Neuron (in vitro differentiated cells): ENCODE measurements around the gene RTN4.
"Not testable (repeated sequence)": the region's sequence is repeated elsewhere in the genome, so short reads cannot be mapped to it uniquely, and the experiment has no call there.

ENCODE experiments used
- H2AFZ ChIP-seq: one replicate; pipeline ENCODE4 v1.6.1; 2013; ENCODE audit warnings: low read depth, mild to moderate bottlenecking, inconsistent platforms, low read length, moderate library complexity
- H3K27me3 ChIP-seq: one replicate; pipeline ENCODE4 v1.6.1; 2013; ENCODE audit warnings: low read length; ENCODE audit not compliant: insufficient read depth
- H3K36me3 ChIP-seq: one replicate; pipeline ENCODE4 v1.6.1; 2013; ENCODE audit warnings: low read length; ENCODE audit not compliant: insufficient read depth
- H3K4me1 ChIP-seq: one replicate; pipeline ENCODE4 v1.6.1; 2013; ENCODE audit warnings: low read length; ENCODE audit not compliant: insufficient read depth
- H3K4me3 ChIP-seq: 2 replicates; pipeline ENCODE4 v1.5.1; 2013; ENCODE audit warnings: mild to moderate bottlenecking, low read length, moderate library complexity
- H3K9me3 ChIP-seq: one replicate; pipeline ENCODE4 v1.6.1; 2013; ENCODE audit warnings: low read length

The RTN4 gene

GRCh38 chr2:55009277-55010060 lies 40.8 kb downstream of the RTN4 start:
- Histone ChIP-seq H3K27me3 (no peaks in the 10 kb centered on the region), H3K4me3 (no peak overlapping the region), H3K9me3 (no peaks in the 10 kb centered on the region), H3K4me1 (peaks cover 23% of the 10 kb centered on the region), H3K36me3 (peaks cover 9% of the 10 kb centered on the region), H2AFZ (no peak overlapping the region)

- no peaks in the 10 kb centered on the region for H3K27me3 ChIP-seq
- H3K9me3 ChIP-seq: no peaks in the 10 kb centered on the region
- no peak overlapping the region for H3K4me3 ChIP-seq
- no peak overlapping the region for H2AFZ ChIP-seq
- H3K36me3 ChIP-seq: peaks cover 5% of the 10 kb centered on the region
- peaks cover 7% of the 10 kb centered on the region for H3K4me1 ChIP-seq
Measured at GRCh38 chr2:55006306-55006705, 43.9 kb downstream of the RTN4 start.

- H3K27me3 ChIP-seq: no peaks in the 10 kb centered on the region
- H3K36me3 ChIP-seq: peaks cover 3% of the 10 kb centered on the region
- H3K9me3 ChIP-seq: no peaks in the 10 kb centered on the region
- H3K4me3 ChIP-seq: no peak overlapping the region
- no peak overlapping the region for H2AFZ ChIP-seq
- H3K4me1 ChIP-seq: peaks cover 8% of the 10 kb centered on the region
Measured at GRCh38 chr2:55003706-55004639, 46.3 kb downstream of the RTN4 start.

DNA sequence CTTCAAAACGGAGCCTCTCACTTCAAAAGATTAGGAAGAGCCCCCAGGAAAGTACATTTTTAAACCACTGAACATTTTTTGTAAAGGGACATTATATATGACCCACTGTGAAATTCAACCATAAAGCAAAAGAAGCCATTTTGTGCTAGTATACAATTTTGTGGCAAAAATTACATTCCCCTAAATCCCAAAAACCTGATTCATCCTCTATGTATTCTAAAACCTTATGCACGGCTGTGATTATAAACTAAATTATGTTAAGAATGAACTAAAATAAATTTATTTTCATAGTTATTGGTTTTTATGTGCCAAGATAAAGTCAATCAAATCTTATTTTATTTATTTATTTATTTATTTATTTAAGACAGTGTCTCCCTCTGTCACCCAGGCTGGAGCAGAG lies 48.5 kb downstream of the RTN4 start:
- Histone ChIP-seq H3K36me3 (peaks cover 4% of the 10 kb centered on the region), H2AFZ (no peak overlapping the region), H3K4me3 (no peak overlapping the region), H3K9me3 (no peaks in the 10 kb centered on the region), H3K27me3 (no peaks in the 10 kb centered on the region), H3K4me1 (peaks cover 13% of the 10 kb centered on the region)

GRCh38 chr2:55000341-55000740 lies 49.9 kb downstream of the RTN4 start:
- Histone ChIP-seq H3K36me3 (peaks cover 11% of the 10 kb centered on the region), H3K9me3 (no peaks in the 10 kb centered on the region), H3K4me1 (peaks cover 13% of the 10 kb centered on the region), H2AFZ (no peak overlapping the region), H3K4me3 (no peak overlapping the region), H3K27me3 (no peaks in the 10 kb centered on the region)

DNA sequence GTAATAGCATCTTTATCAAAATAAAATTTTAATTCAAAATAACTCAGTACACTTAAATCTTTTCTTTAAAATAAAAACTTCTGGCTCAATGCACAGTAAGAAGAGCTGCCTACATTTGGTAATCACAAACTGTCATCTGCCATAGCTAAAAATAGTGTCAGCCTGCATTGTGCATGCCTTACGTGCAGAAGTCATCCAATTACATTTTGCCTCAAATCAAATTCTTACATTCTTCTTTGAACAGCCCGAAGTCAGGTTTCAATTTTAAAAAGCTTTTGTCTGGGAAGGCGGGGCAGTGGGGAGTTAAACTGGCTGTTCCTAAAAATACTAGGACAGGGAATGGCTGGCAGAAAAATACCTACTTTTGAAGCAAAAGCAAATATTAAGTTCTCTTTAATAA lies 51.1 kb downstream of the RTN4 start:
- Histone ChIP-seq H3K9me3 (no peaks in the 10 kb centered on the region), H3K4me1 (peaks cover 13% of the 10 kb centered on the region), H3K4me3 (no peak overlapping the region)

GRCh38 chr2:54997826-54998225 lies 52.4 kb downstream of the RTN4 start:
- Histone ChIP-seq H3K36me3 (peaks cover 15% of the 10 kb centered on the region), H2AFZ (no peak overlapping the region), H3K4me1 (peaks cover 13% of the 10 kb centered on the region), H3K9me3 (peaks cover 4% of the 10 kb centered on the region), H3K4me3 (no peak overlapping the region), H3K27me3 (no peaks in the 10 kb centered on the region)

More for the DNA sequence above, 51.1 kb downstream of the RTN4 start:
- Histone ChIP-seq H3K27me3 (no peaks in the 10 kb centered on the region), H2AFZ (no peak overlapping the region), H3K36me3 (peaks cover 11% of the 10 kb centered on the region)

DNA sequence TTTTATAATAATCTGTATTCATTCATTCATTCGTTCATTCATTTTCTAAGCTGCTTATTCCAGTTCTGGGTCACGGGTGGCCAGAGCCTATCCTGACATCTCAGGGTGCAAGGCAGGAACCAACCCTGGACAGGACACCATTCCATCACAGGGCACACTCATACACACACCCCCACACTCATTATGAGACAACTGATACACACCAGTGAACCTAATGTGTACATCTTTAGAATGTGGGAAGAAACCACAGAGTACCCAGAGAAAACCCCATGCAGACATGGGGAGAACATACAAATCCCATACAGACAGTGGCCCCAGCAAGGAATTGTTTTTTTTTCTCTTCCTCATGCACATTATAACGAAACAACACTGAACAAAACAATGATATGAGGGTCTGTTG lies 54.7 kb downstream of the RTN4 start:
- peaks cover 13% of the 10 kb centered on the region for H3K4me1 ChIP-seq
- H3K27me3 ChIP-seq: no peaks in the 10 kb centered on the region
- no peak overlapping the region for H3K4me3 ChIP-seq
- H2AFZ ChIP-seq: no peak overlapping the region
- H3K9me3 ChIP-seq: peaks cover 4% of the 10 kb centered on the region
- H3K36me3 ChIP-seq: peaks cover 18% of the 10 kb centered on the region

GRCh38 chr2:54990694-54991093 lies 59.6 kb downstream of the RTN4 start:
- H3K27me3 ChIP-seq, H3K4me1 ChIP-seq, H2AFZ ChIP-seq, H3K4me3 ChIP-seq, H3K9me3 ChIP-seq: not testable (repeated sequence)
- peaks cover 48% of the 10 kb centered on the region for H3K36me3 ChIP-seq

GRCh38 chr2:54988612-54989011 lies 61.6 kb downstream of the RTN4 start:
- Histone ChIP-seq H3K4me1 (no peaks in the 10 kb centered on the region), H3K4me3 (no peak overlapping the region), H3K27me3 (no peaks in the 10 kb centered on the region), H2AFZ (no peak overlapping the region), H3K36me3 (peaks cover 59% of the 10 kb centered on the region), H3K9me3 (peaks cover 3% of the 10 kb centered on the region)

GRCh38 chr2:54986264-54986663 lies 64.0 kb downstream of the RTN4 start:
- peaks cover 68% of the 10 kb centered on the region for H3K36me3 ChIP-seq
- H3K9me3 ChIP-seq: no peaks in the 10 kb centered on the region
- H2AFZ ChIP-seq: no peak overlapping the region
- H3K4me1 ChIP-seq: no peaks in the 10 kb centered on the region
- H3K4me3 ChIP-seq: no peak overlapping the region
- no peaks in the 10 kb centered on the region for H3K27me3 ChIP-seq

DNA sequence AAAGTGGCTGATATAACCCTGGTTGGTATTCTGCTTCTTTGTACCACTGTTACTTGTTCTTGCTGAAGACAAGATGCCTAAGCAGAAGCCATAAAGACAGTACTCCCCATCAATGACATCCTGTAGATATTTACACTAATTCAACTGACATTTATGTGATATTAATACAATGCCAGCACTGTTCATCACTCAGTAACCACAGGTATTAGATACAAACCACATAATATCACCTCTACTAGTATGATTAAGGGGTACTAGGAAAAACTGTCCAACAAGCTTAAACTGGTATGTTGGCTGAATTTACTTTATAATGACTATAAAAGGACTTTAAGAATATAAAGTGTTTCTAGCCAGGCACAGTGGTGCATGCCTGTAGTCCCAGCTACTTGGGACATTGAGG lies 65.8 kb downstream of the RTN4 start:
- no peak overlapping the region for H3K4me3 ChIP-seq
- H3K27me3 ChIP-seq: no peaks in the 10 kb centered on the region
- no peaks in the 10 kb centered on the region for H3K4me1 ChIP-seq
- peaks cover 81% of the 10 kb centered on the region for H3K36me3 ChIP-seq
- no peak overlapping the region for H2AFZ ChIP-seq
- H3K9me3 ChIP-seq: no peaks in the 10 kb centered on the region
